HG02798 (cell line): ENCODE data around the gene CMPK2.
"Not testable (repeated sequence)": the region's sequence is repeated elsewhere in the genome, so short reads cannot be mapped to it uniquely, and the experiment has no call there.

Experiments used
- ATAC-seq: cut with Tn5 transposase; IDR thresholded peaks from one replicate; pipeline ENCODE4 v1.9.1; 2021; ENCODE audit warnings: mild to moderate bottlenecking; ENCODE audit not compliant: unreplicated experiment, poor library complexity

CMPK2 gene

GRCh38 chr2:6865346-6866274 is at the start of gene CMPK2:
Gene CMPK2 (minus strand): TSS chr2:6865907. CDS start chr2:6865696, 211 bp downstream.
- peak; percentile 82 for ATAC-seq

GRCh38 chr2:6915399-6915798 is 49.7 kb upstream of the CMPK2 start:
- no peak for ATAC-seq

- ATAC-seq = no peak
These were observed 49.1 kb upstream of the CMPK2 start for GRCh38 chr2:6914828-6915227.

GRCh38 chr2:6913415-6914157 is 47.9 kb upstream of the CMPK2 start:
- ATAC-seq = no peak

GRCh38 chr2:6911721-6912120 is 46.0 kb upstream of the CMPK2 start:
- ATAC-seq = no peak

- peak; percentile 99 for ATAC-seq
These were observed 44.0 kb upstream of the CMPK2 start for GRCh38 chr2:6909431-6910385.

GRCh38 chr2:6908291-6908690 is 42.6 kb upstream of the CMPK2 start:
- no peak for ATAC-seq

- no peak for ATAC-seq
These were observed 40.5 kb upstream of the CMPK2 start for GRCh38 chr2:6906165-6906741.

GRCh38 chr2:6905668-6906067 is 40.0 kb upstream of the CMPK2 start:
- ATAC-seq = no peak

GRCh38 chr2:6902581-6902980 is 36.9 kb upstream of the CMPK2 start:
- not testable (repeated sequence) for ATAC-seq

- no peak for ATAC-seq
These were observed 31.4 kb upstream of the CMPK2 start for GRCh38 chr2:6896930-6897759.

- no peak for ATAC-seq
These were observed 28.3 kb upstream of the CMPK2 start for GRCh38 chr2:6893876-6894482.

GRCh38 chr2:6888724-6889123 is 23.0 kb upstream of the CMPK2 start:
- no peak for ATAC-seq

- ATAC-seq = no peak
These were observed 22.1 kb upstream of the CMPK2 start for GRCh38 chr2:6887751-6888192.

GRCh38 chr2:6885968-6886367 is 20.3 kb upstream of the CMPK2 start:
- no peak for ATAC-seq

GRCh38 chr2:6885551-6885950 is 19.8 kb upstream of the CMPK2 start:
- no peak for ATAC-seq

GRCh38 chr2:6883448-6884122 is 17.9 kb upstream of the CMPK2 start:
- ATAC-seq = no peak

- ATAC-seq = no peak
These were observed 15.8 kb upstream of the CMPK2 start for GRCh38 chr2:6881516-6881915.
